Kidney (tissue), 14 donors: ENCODE data around the gene BNC2. TPM values are rescaled to one million over a fixed set of nuclear protein-coding genes. Genes with fewer than 3 reads are reported as not detected.
"Not testable (repeated sequence)": the region's sequence is repeated elsewhere in the genome, so short reads cannot be mapped to it uniquely, and the experiment has no call there.

ENCODE experiments used
- DNase-seq, 5 donors: peaks; one replicate each; pipeline ENCODE4 v3.0.0-alpha.2; 2013 to 2020
- FAIRE-seq: peaks from 2 replicates; lab custom pipeline; 2012; peaks lifted over from hg19 to GRCh38; lab: Jason Lieb, UNC
- H3K27ac ChIP-seq, 2 donors: one replicate each; pipeline ENCODE4 v1.7.0; 2013; ENCODE audit warnings: low read depth in 2 of 2, low read length in 2 of 2, inconsistent platforms in 1 of 2
- H3K27me3 ChIP-seq: one replicate; pipeline ENCODE4 v1.7.1; 2013; ENCODE audit warnings: low read length, inconsistent platforms; ENCODE audit not compliant: control insufficient read depth, insufficient read depth
- H3K36me3 ChIP-seq, 3 donors: one replicate each; pipeline versions ENCODE4 v1.7.0 to v1.7.1; 2013; ENCODE audit warnings: low read length in 3 of 3, control low read depth in 1 of 3, inconsistent platforms in 1 of 3; ENCODE audit not compliant: insufficient read depth in 3 of 3, control insufficient read depth in 2 of 3
- H3K4me1 ChIP-seq, 3 donors: one replicate each; pipeline versions ENCODE4 v1.7.0 to v1.7.1; 2013; ENCODE audit warnings: low read length in 3 of 3, inconsistent platforms in 1 of 3, low read depth in 1 of 3; ENCODE audit not compliant: control insufficient read depth in 2 of 3, insufficient read depth in 2 of 3
- H3K4me3 ChIP-seq, 3 donors: one replicate each; pipeline versions ENCODE4 v1.7.0 to v1.8.1; 2013; ENCODE audit warnings: low read length in 3 of 3, control low read depth in 1 of 3, inconsistent platforms in 1 of 3
- H3K9ac ChIP-seq, 3 donors: one replicate each; pipeline versions ENCODE4 v1.7.0 to v1.7.1; 2013; ENCODE audit warnings: low read length in 3 of 3, control low read depth in 1 of 3, inconsistent platforms in 1 of 3
- H3K9me3 ChIP-seq, 3 donors: one replicate each; pipeline versions ENCODE4 v1.7.0 to v1.7.1; 2013; ENCODE audit warnings: low read length in 3 of 3, control low read depth in 1 of 3, inconsistent platforms in 1 of 3; ENCODE audit not compliant: control insufficient read depth in 2 of 3, insufficient read depth in 1 of 3
- intact Hi-C: fragments of 100-400 bp; cut with DNase I; formaldehyde crosslinking; loops from one replicate; pipeline ENCODE4 v1.11.1; 2022
- polyA plus RNA-seq: library from polyadenylated mRNA; stranded (reverse); fragments of 350-450 nt; fragmentation: Illumina TruSeq; extraction: RNeasy Lipid Tissue Mini Kit (QIAGEN cat#74804); gene quantifications from one replicate; pipeline ENCODE4 v1.2.3, GENCODE V29; 2014; ENCODE audit warnings: low read depth, low replicate concordance; ENCODE audit not compliant: insufficient read depth
- total RNA-seq: library from RNA; stranded (reverse); fragmentation: NEBNext Ultra II Directional; extraction: Animal tissue kit (Norgen Biotek cat#: 25700); gene quantifications from one replicate; pipeline ENCODE4 v1.2.1, GENCODE V29; 2021
- TF ChIP-seq, protein P1 (sequence below): IDR thresholded peaks from 3 replicates; pipeline ENCODE4 v1.5.1; 2012; ENCODE audit warnings: mild to moderate bottlenecking, moderate library complexity, borderline replicate concordance; ENCODE audit not compliant: insufficient read depth; ENCODE audit errors: extremely low read depth
- donor health status: control.
- donor health status: control.
- donor health status: control.
- donor health status: control.
- donor health status: control.
- donor health status: DM: yes; HTN: yes; CAD: no.
- donor health status: Normal renal cell carcinoma (clear cell type).

Gene BNC2
- total and polyA plus RNA-seq, 2 donors from 2014 or later = 5.4 to 37.9 TPM

- no peak overlapping the region for H3K9ac ChIP-seq
- no peak overlapping the region for H3K27ac ChIP-seq
- H3K27me3 ChIP-seq = no peaks in the 10 kb centered on the region
- no peaks in the 10 kb centered on the region for H3K36me3 ChIP-seq
- FAIRE-seq = no peak
- TF ChIP-seq, protein P1, sequence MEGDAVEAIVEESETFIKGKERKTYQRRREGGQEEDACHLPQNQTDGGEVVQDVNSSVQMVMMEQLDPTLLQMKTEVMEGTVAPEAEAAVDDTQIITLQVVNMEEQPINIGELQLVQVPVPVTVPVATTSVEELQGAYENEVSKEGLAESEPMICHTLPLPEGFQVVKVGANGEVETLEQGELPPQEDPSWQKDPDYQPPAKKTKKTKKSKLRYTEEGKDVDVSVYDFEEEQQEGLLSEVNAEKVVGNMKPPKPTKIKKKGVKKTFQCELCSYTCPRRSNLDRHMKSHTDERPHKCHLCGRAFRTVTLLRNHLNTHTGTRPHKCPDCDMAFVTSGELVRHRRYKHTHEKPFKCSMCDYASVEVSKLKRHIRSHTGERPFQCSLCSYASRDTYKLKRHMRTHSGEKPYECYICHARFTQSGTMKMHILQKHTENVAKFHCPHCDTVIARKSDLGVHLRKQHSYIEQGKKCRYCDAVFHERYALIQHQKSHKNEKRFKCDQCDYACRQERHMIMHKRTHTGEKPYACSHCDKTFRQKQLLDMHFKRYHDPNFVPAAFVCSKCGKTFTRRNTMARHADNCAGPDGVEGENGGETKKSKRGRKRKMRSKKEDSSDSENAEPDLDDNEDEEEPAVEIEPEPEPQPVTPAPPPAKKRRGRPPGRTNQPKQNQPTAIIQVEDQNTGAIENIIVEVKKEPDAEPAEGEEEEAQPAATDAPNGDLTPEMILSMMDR = no peak
- H3K4me3 ChIP-seq = no peak overlapping the region
- H3K9me3 ChIP-seq = no peaks in the 10 kb centered on the region
- no peak for DNase-seq
- no peaks in the 10 kb centered on the region for H3K4me1 ChIP-seq
- intact Hi-C loops = no loop called here
Observed at GRCh38 chr9:16446636-16447035, 423.8 kb downstream of the BNC2 start.

DNA sequence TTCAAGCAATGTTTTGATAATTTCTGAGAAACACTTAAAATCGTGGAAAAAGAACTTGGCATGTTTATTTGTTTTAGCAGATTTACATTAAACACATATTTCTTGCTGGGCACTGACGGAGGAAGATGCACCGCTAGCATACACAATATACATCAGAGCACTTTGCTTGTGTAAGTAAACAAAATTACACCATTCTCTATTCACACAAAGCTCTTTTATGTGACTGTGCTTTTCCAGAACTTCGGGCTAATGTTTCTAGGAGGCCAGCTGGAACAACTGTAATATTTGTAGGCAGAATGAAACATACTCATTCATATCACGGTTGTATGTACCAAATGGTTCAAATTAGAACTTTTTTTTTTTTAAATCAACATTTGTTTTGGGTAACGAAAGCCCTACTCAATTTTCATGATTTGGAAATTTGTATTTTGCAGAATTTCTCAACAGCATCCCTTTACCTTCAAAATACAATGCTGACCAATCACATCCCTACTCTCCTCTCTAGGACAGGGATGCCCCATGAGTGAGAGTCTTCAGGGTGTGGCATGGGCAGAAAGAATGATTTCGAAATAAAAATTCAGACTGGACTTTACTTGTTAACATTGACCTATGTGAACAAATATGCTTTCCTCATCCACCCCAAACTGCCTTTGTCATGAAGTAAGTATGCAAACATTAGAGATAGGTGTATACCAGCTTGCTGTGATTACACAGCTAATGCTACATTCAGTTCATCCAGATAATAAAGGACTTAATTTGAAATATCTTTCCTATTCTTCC lies 425.1 kb downstream of the BNC2 start:
- Histone ChIP-seq H3K9ac (no peak overlapping the region), H3K9me3 (no peaks in the 10 kb centered on the region), H3K4me3 (no peak overlapping the region), H3K4me1 (no peaks in the 10 kb centered on the region), H3K27me3 (no peaks in the 10 kb centered on the region), H3K27ac (no peak overlapping the region), H3K36me3 (no peaks in the 10 kb centered on the region)
- TF ChIP-seq, protein P1 = no peak
- no peak for DNase-seq
- FAIRE-seq = no peak
- intact Hi-C loops = no loop called here

DNA sequence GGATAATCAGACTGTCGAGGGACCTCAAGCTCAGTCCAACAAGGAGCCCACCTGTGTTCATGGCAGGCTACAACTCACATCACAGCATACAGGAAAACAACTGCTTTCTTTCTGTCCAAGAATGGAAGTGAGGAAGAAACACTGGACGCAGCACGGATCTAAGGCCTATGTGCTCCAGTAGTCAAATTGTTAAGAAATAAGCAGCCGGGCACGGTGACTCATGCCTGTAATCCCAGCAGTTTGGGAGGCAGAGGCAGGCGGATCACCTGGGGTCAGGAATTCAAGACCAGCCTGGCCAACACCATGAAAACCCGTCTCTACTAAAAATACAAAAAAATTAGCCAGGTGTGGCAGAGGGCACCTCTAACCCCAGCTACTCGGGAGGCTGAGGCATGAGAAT lies 427.8 kb downstream of the BNC2 start:
- Histone ChIP-seq H3K9ac (no peak overlapping the region), H3K27me3 (no peaks in the 10 kb centered on the region), H3K4me1 (no peaks in the 10 kb centered on the region), H3K9me3 (no peaks in the 10 kb centered on the region), H3K27ac (no peak overlapping the region), H3K4me3 (no peak overlapping the region), H3K36me3 (no peaks in the 10 kb centered on the region)
- TF ChIP-seq, protein P1 = no peak
- no peak for FAIRE-seq
- peak in 1 of 5 donors; percentile 80 for DNase-seq
- intact Hi-C loops = no loop called here

GRCh38 chr9:16441791-16442190 lies 428.7 kb downstream of the BNC2 start:
- Histone ChIP-seq H3K4me1 (no peaks in the 10 kb centered on the region), H3K27me3 (no peaks in the 10 kb centered on the region), H3K36me3 (no peaks in the 10 kb centered on the region), H3K9me3 (no peaks in the 10 kb centered on the region), H3K9ac (no peak overlapping the region), H3K27ac (no peak overlapping the region), H3K4me3 (no peak overlapping the region)
- intact Hi-C loops = no loop called here
- FAIRE-seq (no peak), DNase-seq (no peak)
- TF ChIP-seq, protein P1 = no peak

DNA sequence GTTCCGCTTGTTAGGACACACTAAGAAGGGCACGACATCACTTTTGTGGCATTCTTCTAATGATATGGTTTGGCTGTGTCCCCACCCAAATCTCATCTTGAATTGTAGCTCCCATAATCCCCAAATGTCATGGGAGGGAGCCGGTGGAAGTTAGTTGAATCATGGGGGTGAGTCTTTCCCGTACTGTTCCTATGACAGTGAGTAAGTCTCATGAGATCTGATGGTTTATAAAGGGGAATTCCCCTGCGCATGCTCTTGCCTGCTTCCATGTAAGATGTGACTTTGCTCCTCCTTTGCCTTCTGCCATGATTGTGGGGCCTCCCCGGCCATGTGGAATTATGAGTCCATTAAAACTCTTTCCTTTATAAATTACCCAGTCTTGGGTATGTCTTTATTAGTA lies 431.6 kb downstream of the BNC2 start:
- H3K4me3 ChIP-seq, H3K27me3 ChIP-seq, DNase-seq, H3K9ac ChIP-seq, H3K9me3 ChIP-seq, H3K4me1 ChIP-seq, H3K27ac ChIP-seq, H3K36me3 ChIP-seq, FAIRE-seq, intact Hi-C loops: not testable (repeated sequence)
